GM12864 (cell line): ENCODE measurements around the gene RHEX.

Source experiments
- DNase-seq: peaks from one replicate; pipeline ENCODE4 v3.0.0-alpha.2; 2011; ENCODE audit warnings: low read depth
- H3K4me3 ChIP-seq: 2 replicates; pipeline ENCODE4 v1.5.1; 2011; ENCODE audit warnings: mild to moderate bottlenecking, low read depth, low read length, control low read depth
- TF ChIP-seq, protein P1 (sequence below): IDR thresholded peaks from 2 replicates; pipeline ENCODE4 v1.5.1; 2011; ENCODE audit warnings: low read depth, mild to moderate bottlenecking, moderate library complexity, low read length, control low read depth, inconsistent platforms; ENCODE audit errors: missing control alignments

RHEX gene

DNA sequence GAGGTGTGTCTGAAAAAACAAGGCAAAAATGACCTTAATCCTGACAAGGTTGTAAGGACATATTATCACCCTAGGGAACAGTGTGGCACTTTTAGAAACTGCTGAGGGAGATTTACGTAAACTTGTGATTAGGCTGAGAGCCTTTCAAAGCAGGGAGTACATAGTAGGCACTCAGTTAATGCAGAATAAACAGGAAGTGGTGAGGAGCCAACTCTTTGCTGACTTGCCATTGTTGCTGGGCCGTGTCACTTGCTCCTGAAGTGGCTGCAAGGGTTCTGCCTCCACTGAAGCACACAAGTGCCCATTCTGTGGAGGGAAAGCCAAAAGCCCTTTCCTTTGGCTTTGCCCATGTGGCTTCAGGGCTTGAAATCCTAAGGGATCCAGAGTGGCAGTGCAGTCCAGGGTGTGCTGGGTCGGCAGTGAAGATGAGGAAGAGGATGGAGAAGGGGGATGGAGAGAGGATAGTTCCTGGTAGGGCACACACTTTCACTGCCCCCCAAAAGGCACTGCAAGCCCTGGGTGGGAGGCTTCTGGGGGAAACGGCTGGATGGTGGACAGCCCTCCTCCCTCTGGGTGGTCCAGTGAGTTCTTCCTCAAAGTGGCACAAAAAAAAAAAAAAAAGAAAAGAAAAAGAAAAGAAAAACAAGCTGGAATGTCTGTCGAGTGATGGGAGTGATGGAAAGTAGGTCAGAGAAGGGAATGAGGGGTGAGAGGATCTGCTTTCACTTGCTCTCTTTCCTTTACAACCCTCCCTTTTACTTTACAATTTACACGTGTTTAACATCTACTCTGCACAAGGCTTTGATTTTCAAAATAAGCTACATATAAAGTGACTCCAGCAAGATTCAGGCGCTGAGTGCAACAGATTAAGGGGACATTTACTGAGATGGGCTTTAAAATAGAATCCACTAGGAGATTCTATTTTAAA is 13.7 kb upstream of the RHEX start:
- no peak overlapping the region for H3K4me3 ChIP-seq
- TF ChIP-seq, protein P1, sequence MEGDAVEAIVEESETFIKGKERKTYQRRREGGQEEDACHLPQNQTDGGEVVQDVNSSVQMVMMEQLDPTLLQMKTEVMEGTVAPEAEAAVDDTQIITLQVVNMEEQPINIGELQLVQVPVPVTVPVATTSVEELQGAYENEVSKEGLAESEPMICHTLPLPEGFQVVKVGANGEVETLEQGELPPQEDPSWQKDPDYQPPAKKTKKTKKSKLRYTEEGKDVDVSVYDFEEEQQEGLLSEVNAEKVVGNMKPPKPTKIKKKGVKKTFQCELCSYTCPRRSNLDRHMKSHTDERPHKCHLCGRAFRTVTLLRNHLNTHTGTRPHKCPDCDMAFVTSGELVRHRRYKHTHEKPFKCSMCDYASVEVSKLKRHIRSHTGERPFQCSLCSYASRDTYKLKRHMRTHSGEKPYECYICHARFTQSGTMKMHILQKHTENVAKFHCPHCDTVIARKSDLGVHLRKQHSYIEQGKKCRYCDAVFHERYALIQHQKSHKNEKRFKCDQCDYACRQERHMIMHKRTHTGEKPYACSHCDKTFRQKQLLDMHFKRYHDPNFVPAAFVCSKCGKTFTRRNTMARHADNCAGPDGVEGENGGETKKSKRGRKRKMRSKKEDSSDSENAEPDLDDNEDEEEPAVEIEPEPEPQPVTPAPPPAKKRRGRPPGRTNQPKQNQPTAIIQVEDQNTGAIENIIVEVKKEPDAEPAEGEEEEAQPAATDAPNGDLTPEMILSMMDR, result no peak
- no peak for DNase-seq

GRCh38 chr1:206040328-206040727 is 12.6 kb upstream of the RHEX start:
- no peak overlapping the region for H3K4me3 ChIP-seq
- DNase-seq, result no peak
- TF ChIP-seq, protein P1, result no peak

DNA sequence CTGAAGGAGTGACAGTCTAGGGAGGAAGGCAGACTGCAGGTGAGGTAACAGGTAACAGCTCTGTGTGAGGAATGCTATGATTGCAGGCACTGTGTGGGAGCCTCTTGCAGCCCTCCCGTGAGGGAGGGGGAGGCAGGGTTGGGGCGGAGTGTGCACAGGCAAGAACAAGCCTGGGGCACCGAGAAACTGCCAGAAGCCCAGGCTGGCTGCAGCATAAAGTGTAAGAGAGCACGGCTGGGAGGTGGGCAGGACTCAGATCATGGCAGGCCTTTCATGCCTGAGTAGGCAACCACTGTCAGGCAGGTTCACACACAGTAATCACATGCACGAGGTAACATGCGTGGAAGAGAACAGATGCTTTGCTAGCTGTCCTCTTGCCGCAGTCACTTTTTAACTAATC is 11.3 kb upstream of the RHEX start:
- TF ChIP-seq, protein P1, result no peak
- no peak for DNase-seq

GRCh38 chr1:206047271-206047670 is 5.7 kb upstream of the RHEX start:
- H3K4me3 ChIP-seq, result no peak overlapping the region
- TF ChIP-seq, protein P1, result no peak
- peak; percentile 77 for DNase-seq

More for the DNA sequence above, 11.3 kb upstream of the RHEX start:
- H3K4me3 ChIP-seq, result no peak overlapping the region

DNA sequence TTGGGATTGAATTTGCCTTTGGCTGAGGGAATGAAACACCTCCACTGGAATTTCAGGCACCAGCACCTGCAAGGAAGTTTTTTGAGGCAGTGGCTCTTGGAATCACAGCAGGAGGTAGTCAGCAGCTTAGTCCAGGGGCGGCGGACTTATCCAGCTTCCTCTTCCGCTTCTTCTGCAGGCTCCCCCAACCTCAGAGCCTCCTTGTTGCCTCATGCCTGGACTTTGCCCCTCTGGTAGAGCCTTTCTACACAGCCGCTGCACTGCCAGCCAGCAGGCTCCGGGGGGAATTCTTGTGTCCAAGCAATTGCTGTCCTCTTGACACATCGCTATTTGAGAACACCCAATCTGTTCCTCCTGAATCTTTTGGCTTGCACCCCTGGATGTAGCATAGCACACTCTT is 4.4 kb upstream of the RHEX start:
- no peak overlapping the region for H3K4me3 ChIP-seq
- DNase-seq, result no peak
- TF ChIP-seq, protein P1, result no peak

DNA sequence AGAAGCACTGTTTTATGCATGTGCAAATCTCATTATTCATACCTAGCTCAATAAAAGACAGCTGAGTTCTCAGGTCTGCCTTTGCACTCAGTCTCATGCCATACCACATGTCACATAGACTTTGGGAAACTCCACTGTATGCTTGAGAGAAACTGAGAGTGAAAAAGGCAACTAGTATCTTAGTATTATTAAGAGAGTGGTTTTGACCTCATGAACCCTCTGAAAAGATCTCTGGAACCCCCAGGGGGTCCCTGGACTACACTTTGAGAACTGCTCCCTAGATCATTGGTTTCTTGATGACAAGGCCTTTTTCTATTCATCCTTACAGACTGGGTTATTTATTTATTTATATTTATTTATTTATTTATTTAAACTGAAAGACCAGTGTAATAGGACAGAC is 3.7 kb upstream of the RHEX start:
- TF ChIP-seq, protein P1, result no peak
- peak; percentile 91 for DNase-seq
- no peak overlapping the region for H3K4me3 ChIP-seq
